GM18951 (cell line): Measurements from ENCODE around the gene ID3.

Experiments used
- POLR2A ChIP-seq: IDR thresholded peaks from 4 replicates; pipeline ENCODE4 v1.6.1; 2011; ENCODE audit warnings: mild to moderate bottlenecking; ENCODE audit not compliant: insufficient read length, insufficient read depth; ENCODE audit errors: extremely low read depth
- in situ Hi-C: fragments of 300-500 bp; cut with MboI; formaldehyde crosslinking; loops from one replicate; pipeline ENCODE4 v1.12.0; 2022; ENCODE audit warnings: low sequenced_read_pairs, mixed read lengths, inconsistent platforms; ENCODE audit not compliant: unreplicated experiment

Gene ID3

DNA sequence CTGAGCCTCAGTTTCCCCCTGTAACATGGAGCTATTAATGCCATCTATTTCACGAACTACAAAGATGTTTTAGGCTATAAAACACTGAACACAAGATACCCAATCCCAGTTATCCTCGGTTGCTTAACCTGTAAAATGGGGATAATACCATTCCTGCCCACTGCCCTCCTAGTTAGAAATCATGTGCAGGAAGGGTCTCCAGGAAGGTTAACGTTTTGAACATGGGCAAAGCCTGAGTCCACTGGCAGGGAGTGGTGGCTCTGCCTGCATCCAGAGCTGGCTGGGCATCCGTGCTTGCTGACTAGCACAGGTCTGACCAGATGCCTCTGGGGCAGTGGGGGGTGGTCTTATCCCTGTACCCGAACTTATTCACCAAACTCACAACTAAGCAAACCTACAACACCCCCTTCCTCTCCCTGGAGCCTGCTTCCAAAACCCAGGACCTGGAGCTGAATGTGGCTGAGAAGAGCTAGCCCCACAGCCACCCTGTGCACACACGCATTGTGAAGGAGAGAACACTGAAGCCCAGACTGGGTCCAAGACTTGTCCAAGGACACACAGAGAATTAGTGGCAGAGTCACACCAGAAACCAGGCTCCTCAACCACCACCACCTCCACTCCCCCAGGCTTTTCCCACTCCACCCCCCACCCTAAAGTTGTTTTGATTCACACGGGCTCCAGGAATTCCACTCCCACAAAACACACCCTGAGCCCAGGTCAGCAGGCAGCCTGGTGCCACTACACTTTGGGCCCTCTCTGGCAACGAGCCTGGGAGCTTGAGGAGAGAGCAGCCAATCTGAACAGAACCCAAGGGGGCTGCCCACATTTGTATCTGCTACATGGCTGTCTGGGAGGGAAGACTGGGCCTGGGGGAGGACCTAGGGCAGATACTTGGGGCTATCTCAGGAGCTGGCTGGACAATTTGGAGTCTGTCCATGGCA is 29.9 kb downstream of the ID3 start:
- in situ Hi-C loops, result no loop called here
- no peak for TF ChIP-seq POLR2A

DNA sequence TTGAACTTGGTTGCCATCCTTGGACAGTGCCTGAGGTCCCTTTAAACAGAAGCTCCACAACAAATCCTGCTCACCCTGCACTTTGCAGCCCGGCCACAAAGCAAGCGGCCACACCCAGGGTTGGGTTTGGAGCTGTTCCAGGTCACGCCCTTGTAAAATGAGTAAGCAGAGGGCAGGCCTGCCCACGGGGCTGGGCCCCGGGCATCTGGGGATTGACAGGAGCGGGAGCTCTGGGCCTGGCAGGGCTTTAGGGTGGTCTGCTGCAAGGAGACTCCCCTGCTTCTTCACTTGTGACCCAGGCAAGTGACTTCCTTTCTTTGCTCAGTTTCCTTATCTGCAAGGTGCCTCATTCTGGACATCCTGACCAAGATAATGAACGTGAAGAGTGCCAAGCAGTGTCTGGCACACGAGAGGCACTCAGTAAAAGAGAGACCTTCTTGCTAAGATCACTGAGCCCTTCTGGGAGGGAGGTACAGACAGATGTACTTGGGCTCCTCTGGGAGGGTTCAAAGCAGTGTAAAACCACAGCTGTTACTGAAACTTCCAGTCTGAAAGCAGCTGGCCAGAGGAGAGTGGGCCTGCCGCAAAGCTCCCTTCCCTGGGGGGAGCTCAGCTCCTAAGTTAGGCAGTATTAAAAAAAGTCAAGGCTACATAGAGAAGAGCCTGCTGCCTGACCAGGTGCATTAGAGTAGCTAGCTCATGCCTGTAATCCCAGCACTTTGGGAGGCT is 30.9 kb downstream of the ID3 start:
- in situ Hi-C loops, result no loop called here
- TF ChIP-seq POLR2A, result no peak

GRCh38 chr1:23527900-23528249 is 31.4 kb downstream of the ID3 start:
- in situ Hi-C loops, result no loop called here
- no peak for TF ChIP-seq POLR2A

- in situ Hi-C loops, result no loop called here
Observed at GRCh38 chr1:23527366-23527765, 31.9 kb downstream of the ID3 start.

DNA sequence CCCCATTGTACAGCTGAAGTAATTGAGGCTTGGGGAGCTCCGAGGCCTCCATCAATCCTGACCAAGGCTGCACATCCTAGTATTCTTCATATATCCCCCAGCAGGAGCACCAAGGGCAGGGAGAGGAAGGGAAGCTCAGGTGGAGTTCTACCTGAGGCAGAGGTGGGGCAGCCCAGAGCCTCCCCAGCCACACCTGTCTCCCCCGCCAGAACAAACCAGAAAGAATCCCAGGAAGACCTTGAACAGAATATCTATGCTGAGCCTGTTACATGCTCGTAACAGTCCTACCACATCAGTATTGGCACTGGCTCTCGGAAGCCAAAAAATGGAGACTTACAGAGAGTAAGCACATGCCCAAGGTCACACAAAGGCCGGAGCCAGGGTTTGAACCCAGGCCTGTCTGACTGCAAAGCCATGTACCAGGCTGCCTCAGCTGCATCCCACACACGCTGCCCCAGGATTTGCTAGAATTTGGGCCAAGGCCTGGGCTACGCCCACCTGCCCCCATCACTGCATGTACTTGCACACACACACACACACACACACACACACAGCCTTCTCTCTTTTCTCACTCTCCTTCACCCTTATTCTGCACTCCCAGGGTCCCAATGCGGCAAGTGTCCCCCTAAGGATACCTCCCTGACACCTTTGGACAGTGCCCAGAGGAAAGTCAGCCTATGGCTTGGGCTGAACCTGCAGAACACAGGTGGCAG is 32.8 kb downstream of the ID3 start:
- in situ Hi-C loops, result no loop called here
- TF ChIP-seq POLR2A, result no peak

More at GRCh38 chr1:23527366-23527765, 31.9 kb downstream of the ID3 start:
- no peak for TF ChIP-seq POLR2A

GRCh38 chr1:23525558-23526250 is 33.6 kb downstream of the ID3 start:
- in situ Hi-C loops, result no loop called here
- peak; percentile 4 for TF ChIP-seq POLR2A

DNA sequence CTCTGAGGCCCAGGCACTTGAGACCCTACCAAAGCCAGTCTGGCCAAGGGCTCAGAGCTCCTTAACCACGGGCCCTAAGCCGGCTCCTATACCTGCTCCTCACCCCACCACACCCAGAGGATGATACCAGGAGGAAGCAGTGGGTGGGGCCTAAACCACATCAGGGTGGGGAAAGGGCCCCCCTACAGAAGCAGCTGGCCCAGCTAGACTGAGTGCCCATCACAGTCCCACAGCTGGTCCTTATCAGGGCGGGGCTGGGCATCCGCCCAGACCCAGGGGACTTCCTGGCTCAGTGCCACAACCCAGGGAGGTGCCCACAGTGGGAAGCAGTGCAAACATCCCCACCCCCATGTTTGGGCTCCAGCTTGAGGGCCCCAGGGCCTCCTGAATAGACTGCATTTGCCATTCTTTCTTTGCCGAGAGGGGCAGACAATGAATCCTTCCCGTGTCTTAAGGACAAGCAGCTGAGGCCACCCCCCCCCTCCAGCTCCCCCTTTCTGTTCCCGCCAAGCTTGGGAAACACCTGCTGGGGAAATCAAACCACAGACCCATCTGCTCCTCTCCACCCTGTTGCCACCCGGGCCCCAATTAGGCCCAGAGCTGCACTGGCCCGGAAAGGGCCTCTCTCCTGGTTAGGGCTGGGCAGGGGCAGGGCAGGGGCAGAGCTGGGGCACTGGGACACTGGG is 34.4 kb downstream of the ID3 start:
- in situ Hi-C loops, result no loop called here
- TF ChIP-seq POLR2A, result peak; percentile 4

- TF ChIP-seq POLR2A, result no peak
- in situ Hi-C loops, result no loop called here
Observed at GRCh38 chr1:23524163-23524562, 35.1 kb downstream of the ID3 start.

DNA sequence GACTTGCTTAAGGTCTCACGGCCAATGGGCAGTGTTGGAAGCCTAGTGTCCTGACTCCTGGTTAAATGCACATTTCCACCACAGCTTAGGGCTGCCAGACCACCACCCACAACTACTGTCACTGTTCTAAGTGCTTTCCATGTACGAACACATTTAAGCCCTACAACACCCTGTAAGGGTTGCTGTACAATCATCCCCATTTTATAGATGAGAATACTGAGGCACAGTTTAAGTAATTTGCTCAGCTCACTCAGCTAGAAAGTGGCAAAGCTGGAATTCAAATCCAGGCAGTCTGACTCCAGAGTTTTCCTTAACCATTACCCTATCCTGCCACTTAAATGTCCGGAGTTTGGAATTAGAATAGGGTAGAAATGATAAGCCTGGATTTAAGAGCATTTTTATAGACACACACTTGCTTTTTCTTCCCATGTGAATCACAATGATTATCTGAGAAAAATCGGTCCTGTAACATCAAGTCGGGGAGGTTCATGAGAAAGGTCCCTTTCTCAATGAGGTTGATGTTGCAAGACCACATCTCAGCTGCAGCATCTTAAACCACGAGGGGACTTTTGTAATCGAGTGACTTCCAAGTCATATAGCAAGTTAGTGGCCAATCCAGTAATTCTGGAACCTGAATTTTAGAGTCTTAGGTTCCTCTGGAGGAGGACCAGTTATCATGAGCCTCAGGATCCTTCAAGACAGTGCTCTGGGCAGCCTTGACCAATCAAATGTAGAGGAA is 36.9 kb downstream of the ID3 start:
- in situ Hi-C loops, result no loop called here

GRCh38 chr1:23521588-23521987 is 37.7 kb downstream of the ID3 start:
- in situ Hi-C loops, result no loop called here

More for the DNA sequence above, 36.9 kb downstream of the ID3 start:
- no peak for TF ChIP-seq POLR2A

GRCh38 chr1:23517581-23517980 is 41.7 kb downstream of the ID3 start:
- in situ Hi-C loops, result no loop called here
- TF ChIP-seq POLR2A, result no peak

More at GRCh38 chr1:23521588-23521987, 37.7 kb downstream of the ID3 start:
- no peak for TF ChIP-seq POLR2A

DNA sequence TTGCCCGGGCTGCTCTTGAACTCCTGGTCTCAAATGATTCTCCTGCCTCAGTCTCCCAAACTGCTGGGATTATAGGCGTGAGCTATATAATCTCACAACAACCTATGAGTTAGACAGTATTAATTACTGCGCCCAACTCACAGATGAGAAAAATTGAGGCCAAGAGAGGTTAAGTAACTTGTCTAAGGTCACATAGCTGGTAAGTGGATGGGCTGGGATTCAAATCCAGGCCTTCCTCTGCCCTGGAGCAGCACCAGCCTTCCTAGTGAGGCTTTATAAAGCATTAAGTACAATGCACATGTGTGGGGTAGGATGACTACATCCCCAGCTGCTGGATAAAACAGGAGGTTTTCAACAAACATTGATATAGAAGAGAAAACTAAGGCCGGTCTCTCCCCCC is 43.4 kb downstream of the ID3 start:
- TF ChIP-seq POLR2A, result no peak
- in situ Hi-C loops, result no loop called here

GRCh38 chr1:23514111-23514679 is 45.1 kb downstream of the ID3 start:
- no peak for TF ChIP-seq POLR2A
- in situ Hi-C loops, result no loop called here
